ENCODE measurements around the gene EXTL2.
"Not testable (repeated sequence)": the region's sequence is repeated elsewhere in the genome, so short reads cannot be mapped to it uniquely, and the experiment has no call there.

Gene EXTL2

GRCh38 chr1:100834777-100835660 is 59.6 kb downstream of the EXTL2 start:
- no peak for DNase-seq (ENCODE audit: low read depth, low spot score)
- H3K27ac ChIP-seq = no peak overlapping the region
- no peaks in the 10 kb centered on the region for H3K9me3 ChIP-seq (ENCODE audit: low read depth, low read length)
- no peak for TF ChIP-seq EZH2 (IDR thresholded peaks at IDR 0.05)
- no peak for TF ChIP-seq POLR2AphosphoS5 (IDR thresholded peaks at IDR 0.05; ENCODE audit: borderline replicate concordance, low read depth, low read length)
- no peak for TF ChIP-seq FOXP2 (optimal IDR thresholded peaks at IDR 0.05; ENCODE audit: control extremely low read depth, extremely low read length, insufficient read depth)
- H3K36me3 ChIP-seq (ENCODE audit: insufficient read depth, low read length) = no peaks in the 10 kb centered on the region
- H3K4me3 ChIP-seq = no peak overlapping the region
- no peak overlapping the region for H3K9ac ChIP-seq (ENCODE audit: insufficient read length)

- no peak for DNase-seq (ENCODE audit: low read depth, low spot score)
- H3K9me3 ChIP-seq (ENCODE audit: low read depth, low read length) = no peaks in the 10 kb centered on the region
- H3K9ac ChIP-seq (ENCODE audit: insufficient read length) = no peak overlapping the region
- no peaks in the 10 kb centered on the region for H3K36me3 ChIP-seq (ENCODE audit: insufficient read depth, low read length)
- H3K27ac ChIP-seq = no peak overlapping the region
- TF ChIP-seq FOXP2 (optimal IDR thresholded peaks at IDR 0.05; ENCODE audit: control extremely low read depth, extremely low read length, insufficient read depth) (no peak), POLR2AphosphoS5 (IDR thresholded peaks at IDR 0.05; ENCODE audit: borderline replicate concordance, low read depth, low read length) (no peak), EZH2 (IDR thresholded peaks at IDR 0.05) (no peak)
- H3K4me3 ChIP-seq = no peak overlapping the region
Measured at GRCh38 chr1:100832694-100833428, 61.8 kb downstream of the EXTL2 start.

GRCh38 chr1:100825666-100826065 is 69.0 kb downstream of the EXTL2 start:
- DNase-seq (ENCODE audit: low read depth, low spot score); H3K9ac ChIP-seq (ENCODE audit: insufficient read length); H3K4me3 ChIP-seq; H3K36me3 ChIP-seq (ENCODE audit: insufficient read depth, low read length); H3K9me3 ChIP-seq (ENCODE audit: low read depth, low read length); H3K27ac ChIP-seq: not testable (repeated sequence)
